ENCODE results near the gene EVX2.
A peak's percentile ranks its signal among the peaks of the same experiment; 100 is the strongest.

EVX2 gene

DNA sequence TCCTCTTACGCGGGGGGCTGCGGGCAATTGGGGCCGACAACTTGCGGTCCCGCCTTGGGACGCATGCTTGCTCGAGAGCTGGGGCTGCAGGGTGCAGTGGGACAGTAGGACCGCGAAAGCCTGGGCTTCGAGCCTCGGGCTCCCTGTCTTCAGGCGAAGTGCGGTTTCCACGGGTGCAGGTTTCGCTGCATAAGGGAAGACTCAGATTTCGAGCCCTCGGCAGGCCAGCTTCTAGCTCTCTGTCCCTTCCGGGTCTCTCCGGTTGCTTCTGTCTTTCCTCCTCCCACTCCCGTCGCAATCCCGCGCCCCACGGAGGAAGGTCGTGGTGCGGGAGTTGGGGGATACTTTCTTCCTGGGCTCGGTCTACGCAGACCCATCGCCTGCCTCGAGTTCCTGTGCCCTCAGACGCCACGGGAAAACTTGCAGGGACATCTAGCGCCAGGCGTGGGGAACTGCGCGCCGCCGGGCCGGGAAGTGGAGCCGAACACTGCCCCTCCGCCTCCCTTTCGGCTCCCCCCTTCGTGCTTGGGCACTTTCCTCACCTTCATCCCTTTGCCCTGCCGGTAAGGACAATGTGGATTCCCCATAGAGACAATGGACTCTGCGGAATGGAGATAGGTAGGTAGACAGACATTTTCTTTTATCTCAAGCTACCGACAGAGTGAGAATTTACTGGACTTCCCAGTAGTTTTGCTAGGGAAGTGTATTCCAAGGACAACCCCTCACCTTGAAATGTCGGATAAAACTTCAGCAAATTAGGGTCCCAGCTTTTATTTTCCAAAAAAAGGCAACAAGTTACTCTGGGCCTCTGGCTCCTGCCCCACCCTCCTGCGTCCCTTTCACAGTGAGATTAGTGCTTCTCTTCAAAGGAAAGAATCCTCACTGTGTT is 4.5 kb upstream of the EVX2 start:
- Mint-ChIP-seq H3K27me3 (ENCODE audit: low read depth) (peaks cover 92% of the 10 kb centered on the region), H3K4me1 (ENCODE audit: low read depth) (peaks cover 5% of the 10 kb centered on the region), H3K4me3 (no peak overlapping the region), H3K36me3 (ENCODE audit: low read depth) (peaks cover 10% of the 10 kb centered on the region), H3K9me3 (peaks cover 3% of the 10 kb centered on the region), H3K27ac (peak overlapping the region; percentile 49)

DNA sequence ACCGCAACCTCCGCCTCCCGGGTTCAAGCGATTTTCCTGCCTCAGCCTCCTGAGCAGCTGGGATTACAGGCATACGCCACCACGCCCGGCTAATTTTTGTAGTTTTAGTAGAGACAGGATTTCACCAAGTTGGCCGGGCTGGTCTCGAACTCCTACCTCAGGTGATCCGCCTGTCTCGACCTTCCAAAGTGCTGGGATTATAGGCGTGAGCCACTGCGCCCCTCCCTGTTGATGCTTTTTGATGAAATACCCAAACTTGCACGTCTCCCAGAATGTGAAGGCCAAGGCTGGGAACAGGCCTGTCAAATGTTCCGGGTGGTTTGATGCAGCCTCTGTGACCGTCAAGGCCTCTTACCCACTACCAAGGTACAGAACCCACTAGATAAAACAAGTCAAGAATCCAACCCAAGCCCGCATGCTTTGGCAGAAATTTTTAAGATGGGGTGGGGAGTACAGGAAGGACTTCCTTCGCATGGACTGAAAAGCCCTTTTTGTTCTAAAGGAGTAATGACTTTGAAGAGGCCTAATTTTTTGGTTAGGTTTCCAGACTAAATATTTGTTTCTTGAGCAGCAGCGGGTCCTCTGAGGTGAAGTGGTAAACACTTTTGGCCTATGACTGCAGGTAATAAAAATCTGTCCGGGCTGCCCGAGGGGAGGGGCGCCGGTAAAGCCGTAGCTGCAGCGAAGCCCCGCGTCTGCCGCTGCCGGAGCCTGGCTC is 3.7 kb upstream of the EVX2 start:
- Mint-ChIP-seq H3K9me3 (peaks cover 3% of the 10 kb centered on the region), H3K36me3 (ENCODE audit: low read depth) (peaks cover 10% of the 10 kb centered on the region), H3K27me3 (ENCODE audit: low read depth) (peaks cover 98% of the 10 kb centered on the region), H3K4me1 (ENCODE audit: low read depth) (peaks cover 5% of the 10 kb centered on the region), H3K27ac (no peak overlapping the region), H3K4me3 (no peak overlapping the region)

DNA sequence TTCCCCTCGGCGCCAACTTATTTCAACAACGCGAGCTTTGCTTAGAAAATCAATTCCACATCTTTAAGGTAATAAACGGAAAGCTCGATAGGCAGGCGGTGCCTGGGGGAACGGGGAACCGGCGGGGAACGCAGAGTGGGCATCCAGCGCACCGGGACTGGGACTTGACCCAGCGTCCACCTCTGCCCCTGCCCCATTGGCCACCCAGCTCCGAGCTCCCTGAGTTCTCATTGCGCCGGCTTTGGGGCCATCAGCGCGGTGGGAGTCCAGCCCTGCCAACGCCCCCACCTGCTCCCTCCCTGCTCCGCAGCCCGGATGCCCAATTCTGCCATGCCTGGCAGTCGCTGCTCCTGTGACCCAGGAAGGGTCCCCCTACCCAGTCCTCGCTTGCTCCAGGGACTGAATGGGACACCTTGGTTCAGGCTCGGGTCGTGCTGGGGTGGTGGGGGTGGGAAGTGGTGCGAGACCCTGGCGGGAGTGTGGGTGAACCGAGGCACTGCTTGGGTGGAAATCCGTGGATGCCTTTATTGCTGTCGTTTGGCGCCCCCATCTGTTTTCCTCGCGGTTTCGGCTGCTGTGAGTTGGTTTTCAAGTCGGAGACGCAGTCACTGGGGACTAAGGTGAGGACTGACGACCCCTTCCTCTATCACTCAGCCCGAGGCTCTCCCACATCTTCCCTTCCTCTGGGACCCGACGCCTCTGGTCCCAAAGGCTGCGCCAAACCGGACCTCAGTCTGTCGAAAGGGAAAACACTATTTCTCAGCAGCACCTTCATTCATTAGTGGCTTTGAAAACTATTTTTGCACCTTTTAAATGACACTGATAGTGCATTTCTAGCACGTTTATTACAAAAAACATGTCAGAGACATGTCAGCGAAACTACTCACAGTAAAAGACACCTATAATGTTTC is 2.4 kb upstream of the EVX2 start:
- H3K36me3 Mint-ChIP-seq (ENCODE audit: low read depth), result peaks cover 8% of the 10 kb centered on the region
- peaks cover 3% of the 10 kb centered on the region for H3K9me3 Mint-ChIP-seq
- H3K4me1 Mint-ChIP-seq (ENCODE audit: low read depth), result peaks cover 3% of the 10 kb centered on the region
- no peak overlapping the region for H3K27ac Mint-ChIP-seq
- peaks cover 97% of the 10 kb centered on the region for H3K27me3 Mint-ChIP-seq (ENCODE audit: low read depth)
- H3K4me3 Mint-ChIP-seq, result no peak overlapping the region

DNA sequence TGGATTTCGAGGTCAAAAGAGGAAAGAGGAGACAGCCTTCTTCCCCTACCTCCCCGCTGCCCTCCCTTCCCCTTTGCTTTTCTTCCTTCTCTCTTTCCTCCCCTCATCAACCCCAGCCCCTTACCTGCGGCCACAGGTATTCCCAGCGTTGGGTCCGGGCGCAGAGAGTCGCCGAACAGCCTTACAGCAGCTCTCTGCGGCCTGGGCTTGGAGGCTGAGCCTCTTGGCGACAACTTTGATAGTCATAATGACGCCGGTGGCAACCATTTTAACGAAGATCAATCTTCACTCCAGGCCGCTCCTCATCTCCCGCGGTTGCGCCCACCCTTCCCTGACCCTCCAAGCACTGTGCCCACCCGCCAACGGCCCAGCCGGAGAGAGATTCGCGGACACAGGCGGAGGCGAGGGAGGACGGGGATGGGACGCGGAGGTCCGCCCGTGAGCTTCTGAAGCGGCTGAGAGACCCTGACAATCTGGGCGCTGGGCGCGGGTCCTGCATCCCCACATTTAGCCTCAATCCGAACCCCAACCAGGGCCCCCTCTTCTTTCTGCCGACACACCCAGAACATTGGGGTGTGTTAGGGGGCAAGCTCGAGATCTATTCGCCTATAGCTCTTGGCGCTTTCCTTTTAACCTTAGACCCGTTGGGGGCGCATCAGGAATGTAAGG is 1.5 kb upstream of the EVX2 start:
- H3K4me1 Mint-ChIP-seq (ENCODE audit: low read depth), result peaks cover 3% of the 10 kb centered on the region
- peak overlapping the region; percentile 66 for H3K27ac Mint-ChIP-seq
- peaks cover 3% of the 10 kb centered on the region for H3K9me3 Mint-ChIP-seq
- H3K4me3 Mint-ChIP-seq, result no peak overlapping the region
- H3K27me3 Mint-ChIP-seq (ENCODE audit: low read depth), result peaks cover 93% of the 10 kb centered on the region
- peaks cover 8% of the 10 kb centered on the region for H3K36me3 Mint-ChIP-seq (ENCODE audit: low read depth)

DNA sequence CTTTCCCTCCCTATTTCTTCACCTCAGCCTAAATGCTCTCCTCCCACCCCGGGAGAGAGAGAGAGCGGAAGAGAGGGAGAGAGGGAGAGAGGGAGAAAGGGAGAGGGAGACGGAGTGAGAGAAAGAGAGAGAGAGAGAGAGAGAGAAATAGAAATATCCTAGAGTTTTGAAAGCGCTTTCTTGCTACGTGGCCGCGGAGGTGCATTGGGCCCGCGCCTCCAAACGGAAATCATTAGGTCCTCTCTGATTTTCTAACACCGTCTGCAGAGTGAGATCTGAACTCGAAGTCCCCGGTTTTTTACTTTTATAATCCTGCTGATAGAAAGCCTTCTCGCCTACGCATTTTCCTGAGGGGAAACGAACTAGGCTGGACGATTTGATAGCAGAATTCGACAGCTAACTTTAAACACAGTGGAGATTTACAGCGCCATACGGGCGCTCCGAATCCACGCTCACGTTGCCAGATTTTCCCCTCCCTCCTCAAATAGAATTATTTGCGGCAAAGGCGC is 903 bp upstream of the EVX2 start:
- peaks cover 88% of the 10 kb centered on the region for H3K27me3 Mint-ChIP-seq (ENCODE audit: low read depth)
- H3K4me1 Mint-ChIP-seq (ENCODE audit: low read depth), result peaks cover 3% of the 10 kb centered on the region
- peak overlapping the region; percentile 69 for H3K27ac Mint-ChIP-seq
- peaks cover 3% of the 10 kb centered on the region for H3K9me3 Mint-ChIP-seq
- peaks cover 8% of the 10 kb centered on the region for H3K36me3 Mint-ChIP-seq (ENCODE audit: low read depth)
- no peak overlapping the region for H3K4me3 Mint-ChIP-seq

DNA sequence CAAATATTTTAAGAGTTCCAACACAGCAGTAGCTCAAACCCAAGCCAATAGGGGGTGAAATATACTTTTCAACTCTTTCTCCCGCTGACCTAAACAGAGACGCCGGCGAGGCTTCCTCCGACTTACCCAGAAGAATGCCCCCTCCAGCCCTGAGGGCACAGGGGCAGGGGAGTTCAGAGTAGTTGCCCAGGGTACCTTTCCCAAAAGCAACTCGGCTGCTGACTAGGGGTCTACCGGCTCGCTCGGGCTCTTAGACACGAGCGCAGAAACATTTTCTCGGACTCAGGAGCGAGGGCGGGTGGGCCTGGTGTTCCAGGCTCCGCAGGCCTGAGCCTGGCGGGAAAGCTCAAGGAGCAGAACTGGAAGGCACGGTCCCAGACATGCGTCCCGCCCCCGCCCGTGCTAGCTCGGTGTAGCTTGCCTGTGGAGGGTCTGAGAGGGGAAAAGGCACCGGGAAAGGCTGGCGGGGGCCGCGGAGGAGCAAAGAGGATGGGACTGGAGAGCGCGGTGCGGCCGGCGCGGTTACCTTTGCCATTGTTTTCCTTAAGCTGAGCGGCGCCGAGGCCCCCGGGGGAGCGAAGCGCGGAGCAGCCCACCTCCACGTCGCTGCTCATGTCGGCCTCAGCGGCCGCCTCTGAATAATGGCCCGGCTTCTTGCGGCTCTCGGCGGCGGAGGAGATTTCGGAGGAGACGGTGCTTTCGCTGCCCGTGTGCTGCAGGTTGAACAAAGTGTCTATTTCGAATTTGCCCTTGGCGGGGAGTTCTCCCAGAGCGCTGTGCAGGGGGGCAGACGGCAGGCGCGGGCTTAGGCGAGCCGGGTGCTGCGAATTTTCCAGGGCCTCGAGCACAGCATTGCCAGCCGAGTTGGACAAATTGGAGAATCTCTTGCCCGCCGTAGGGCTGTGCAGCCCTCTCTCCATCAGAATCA is 674 bp downstream of the EVX2 start:
- H3K4me3 Mint-ChIP-seq, result peak overlapping the region; percentile 26
- peaks cover 3% of the 10 kb centered on the region for H3K9me3 Mint-ChIP-seq
- H3K36me3 Mint-ChIP-seq (ENCODE audit: low read depth), result peaks cover 9% of the 10 kb centered on the region
- H3K27me3 Mint-ChIP-seq (ENCODE audit: low read depth), result peaks cover 88% of the 10 kb centered on the region
- H3K27ac Mint-ChIP-seq, result peak overlapping the region; percentile 82
- peaks cover 9% of the 10 kb centered on the region for H3K4me1 Mint-ChIP-seq (ENCODE audit: low read depth)

DNA sequence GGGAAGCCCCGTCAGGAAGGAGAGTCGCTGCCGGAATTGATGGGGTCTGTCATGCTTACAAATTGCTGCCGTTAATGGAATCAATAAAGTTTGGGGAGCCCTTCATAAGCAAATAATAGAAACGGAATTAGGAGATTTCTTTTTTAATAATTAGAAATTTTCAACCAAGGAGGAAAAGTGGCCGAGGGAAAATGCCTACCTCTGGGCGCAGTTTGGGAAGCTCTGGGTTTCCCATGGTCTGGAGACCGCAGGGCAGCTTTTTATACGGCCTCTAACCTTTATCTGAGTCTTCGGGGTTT is 1.3 kb downstream of the EVX2 start:
- peak overlapping the region; percentile 57 for H3K27ac Mint-ChIP-seq
- H3K27me3 Mint-ChIP-seq (ENCODE audit: low read depth), result peaks cover 83% of the 10 kb centered on the region
- peaks cover 9% of the 10 kb centered on the region for H3K36me3 Mint-ChIP-seq (ENCODE audit: low read depth)
- no peak overlapping the region for H3K4me3 Mint-ChIP-seq
- H3K4me1 Mint-ChIP-seq (ENCODE audit: low read depth), result peaks cover 9% of the 10 kb centered on the region
- peaks cover 3% of the 10 kb centered on the region for H3K9me3 Mint-ChIP-seq

DNA sequence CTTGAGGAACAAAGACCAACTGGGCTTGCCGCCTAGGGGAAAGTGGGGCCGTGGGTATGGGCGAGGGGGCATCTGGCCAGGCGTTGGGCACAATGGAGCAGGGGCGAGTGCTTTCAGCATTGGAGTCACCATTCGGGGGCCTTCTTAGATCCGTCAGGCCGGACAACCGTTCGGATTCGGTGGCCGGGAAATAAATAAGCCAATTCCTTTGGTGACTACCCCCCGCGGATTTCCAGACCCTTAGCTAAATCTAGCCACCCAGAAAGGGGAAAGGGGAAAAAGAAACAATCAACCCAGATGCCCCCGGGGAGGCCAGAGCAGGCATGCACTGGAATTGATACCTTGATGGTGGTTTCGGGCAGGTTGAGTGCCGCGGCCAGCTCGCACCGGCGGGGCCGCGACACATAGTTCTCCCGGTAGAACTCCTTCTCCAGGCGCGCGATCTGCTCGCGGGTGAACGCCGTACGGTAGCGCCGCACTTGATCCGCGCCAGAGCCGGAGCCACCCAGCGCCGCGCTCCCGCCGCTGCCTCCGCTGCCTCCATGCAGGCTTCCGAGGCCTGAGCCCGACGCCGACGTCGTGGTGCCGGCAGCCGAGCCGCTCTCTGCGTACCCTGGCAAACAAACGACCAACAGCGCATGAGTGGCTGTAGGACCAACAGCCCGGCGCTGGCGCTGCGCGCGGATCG is 1.8 kb downstream of the EVX2 start:
- Mint-ChIP-seq H3K4me3 (no peak overlapping the region), H3K27me3 (ENCODE audit: low read depth) (peaks cover 78% of the 10 kb centered on the region), H3K4me1 (ENCODE audit: low read depth) (peaks cover 9% of the 10 kb centered on the region), H3K9me3 (peaks cover 3% of the 10 kb centered on the region), H3K36me3 (ENCODE audit: low read depth) (peaks cover 9% of the 10 kb centered on the region), H3K27ac (peak overlapping the region; percentile 80)

DNA sequence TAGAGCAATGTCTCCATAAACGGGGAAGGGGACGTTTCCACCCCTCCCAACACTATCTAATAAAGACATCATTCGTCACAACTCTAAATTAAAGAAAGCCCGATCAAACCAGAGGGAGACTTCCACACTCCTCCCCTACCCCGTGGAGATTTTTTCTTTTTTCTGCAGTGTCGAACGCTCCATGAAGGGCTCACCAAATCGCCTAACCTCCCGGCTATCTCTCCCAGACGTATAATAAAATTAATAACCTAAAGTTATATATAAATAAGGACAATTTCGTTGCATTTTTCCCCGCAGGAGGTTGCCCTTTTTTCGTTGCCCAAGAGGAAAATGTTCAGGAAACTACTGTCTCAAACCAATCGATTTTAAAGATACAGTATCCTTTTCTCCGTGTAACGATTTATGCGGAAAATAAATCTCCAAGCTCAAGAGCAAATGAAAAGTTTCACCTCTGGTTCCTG is 2.4 kb downstream of the EVX2 start:
- Mint-ChIP-seq H3K27ac (peak overlapping the region; percentile 80), H3K27me3 (ENCODE audit: low read depth) (peaks cover 76% of the 10 kb centered on the region), H3K9me3 (peaks cover 3% of the 10 kb centered on the region), H3K4me1 (ENCODE audit: low read depth) (peaks cover 9% of the 10 kb centered on the region), H3K36me3 (ENCODE audit: low read depth) (peaks cover 9% of the 10 kb centered on the region), H3K4me3 (no peak overlapping the region)

DNA sequence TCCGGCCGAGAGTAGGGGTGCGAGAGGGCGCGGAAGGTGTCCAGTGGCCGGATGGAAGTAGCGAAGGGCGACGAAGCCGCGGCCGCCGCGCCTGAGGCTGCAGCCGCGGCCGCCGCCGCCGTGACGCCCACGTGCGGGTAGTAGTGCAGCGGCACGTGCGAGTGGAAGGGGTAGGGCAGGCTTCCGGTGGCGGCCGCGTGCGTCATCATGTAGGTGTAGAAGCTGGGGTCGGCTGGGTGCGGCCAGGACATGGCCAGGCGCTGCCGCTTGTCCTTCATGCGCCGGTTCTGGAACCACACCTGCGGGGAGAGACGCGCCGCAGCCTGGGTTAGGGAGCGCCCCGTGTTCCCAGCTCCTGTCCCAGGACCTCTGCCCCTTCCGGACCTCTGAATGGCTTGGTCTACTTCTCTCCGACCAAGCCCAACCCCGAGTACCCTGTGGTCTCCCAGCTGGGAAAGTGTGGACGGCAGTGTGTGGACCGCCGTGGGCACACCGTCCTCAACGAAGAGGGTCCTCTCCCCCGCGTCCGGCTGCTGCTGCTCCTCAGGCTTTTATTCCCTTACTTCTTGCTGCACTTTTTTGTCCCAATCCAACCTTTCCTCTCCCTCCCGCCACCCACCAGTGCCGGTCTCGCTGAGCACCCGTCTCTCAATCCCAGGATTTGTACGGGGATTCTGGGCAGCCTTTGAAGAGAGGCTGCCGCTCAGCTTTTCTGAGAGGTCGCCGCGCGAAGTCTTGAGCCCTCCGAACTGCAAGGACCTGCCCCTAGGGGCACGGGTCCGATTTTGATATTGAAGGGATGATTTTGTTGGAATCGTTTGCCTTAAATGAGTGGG is 3.0 kb downstream of the EVX2 start:
- H3K9me3 Mint-ChIP-seq, result peaks cover 3% of the 10 kb centered on the region
- peaks cover 9% of the 10 kb centered on the region for H3K4me1 Mint-ChIP-seq (ENCODE audit: low read depth)
- peaks cover 9% of the 10 kb centered on the region for H3K36me3 Mint-ChIP-seq (ENCODE audit: low read depth)
- H3K27me3 Mint-ChIP-seq (ENCODE audit: low read depth), result peaks cover 76% of the 10 kb centered on the region
- no peak overlapping the region for H3K4me3 Mint-ChIP-seq
- H3K27ac Mint-ChIP-seq, result peak overlapping the region; percentile 80

DNA sequence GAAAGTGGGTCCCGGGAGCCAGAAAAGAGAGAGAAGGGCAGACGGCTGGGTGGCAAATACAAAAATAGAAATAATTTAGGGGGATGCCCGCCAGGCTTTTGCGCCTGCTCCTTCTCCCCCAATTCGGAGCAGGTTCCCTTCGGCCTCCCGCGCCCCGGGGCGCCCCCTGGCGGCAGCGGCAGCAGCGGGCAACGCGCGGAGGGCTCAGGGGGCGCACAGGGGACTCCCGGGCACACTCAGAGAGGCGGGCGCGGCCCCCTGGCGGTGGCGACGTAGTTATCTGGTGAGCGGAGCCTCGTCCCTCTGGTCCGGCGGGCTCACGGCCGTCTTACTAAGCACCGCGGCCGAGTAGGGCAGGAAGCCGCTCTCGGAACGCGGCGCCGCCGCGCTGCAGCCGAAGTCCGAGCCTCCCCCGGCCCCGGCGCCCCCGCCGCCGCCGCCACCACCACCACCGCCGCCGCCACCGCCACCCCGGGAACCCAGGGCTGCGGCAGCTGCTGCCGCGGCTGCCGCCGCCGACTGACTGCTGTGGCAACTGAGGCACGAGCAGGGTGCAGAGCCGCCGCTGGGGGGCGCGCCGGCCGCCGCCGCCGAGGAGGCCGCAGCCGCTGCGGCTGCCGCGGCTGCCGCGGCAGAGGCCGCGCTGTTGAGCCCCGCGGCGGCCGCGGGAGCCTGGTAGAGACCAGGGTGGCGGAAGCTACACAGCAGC is 3.8 kb downstream of the EVX2 start:
- H3K27ac Mint-ChIP-seq, result peak overlapping the region; percentile 81
- H3K4me3 Mint-ChIP-seq, result peak overlapping the region; percentile 32
- H3K27me3 Mint-ChIP-seq (ENCODE audit: low read depth), result peaks cover 76% of the 10 kb centered on the region
- H3K4me1 Mint-ChIP-seq (ENCODE audit: low read depth), result peaks cover 9% of the 10 kb centered on the region
- H3K36me3 Mint-ChIP-seq (ENCODE audit: low read depth), result peaks cover 9% of the 10 kb centered on the region
- peaks cover 3% of the 10 kb centered on the region for H3K9me3 Mint-ChIP-seq
